Ascending aorta (tissue), 2 donors: ENCODE measurements around the gene LRRC47. TPM values are rescaled to one million over a fixed set of nuclear protein-coding genes. Genes with fewer than 3 reads are reported as not detected.

Source experiments
- DNase-seq, 2 donors: peaks; one replicate each; pipeline ENCODE4 v3.0.0-alpha.2; 2019; ENCODE audit warnings: low spot score in 2 of 2
- H3K27ac ChIP-seq, 2 donors: fragments of 200-600 bp; sonication (generic); one replicate each; pipeline ENCODE4 v1.5.1; 2016 to 2017; ENCODE audit warnings: mild to moderate bottlenecking in 1 of 2
- H3K27me3 ChIP-seq: fragments of 200-600 bp; sonication (generic); one replicate; pipeline ENCODE4 v1.5.1; 2017
- H3K36me3 ChIP-seq, 2 donors: fragments of 200-600 bp; sonication (generic); one replicate each; pipeline ENCODE4 v1.5.1; 2016
- H3K4me1 ChIP-seq, 2 donors: fragments of 200-600 bp; sonication (generic); one replicate each; pipeline ENCODE4 v1.5.1; 2016 to 2017; ENCODE audit warnings: mild to moderate bottlenecking in 1 of 2
- H3K4me3 ChIP-seq, 2 donors: fragments of 200-600 bp; sonication (generic); one replicate each; pipeline ENCODE4 v1.5.1; 2016 to 2017; ENCODE audit warnings: mild to moderate bottlenecking in 1 of 2
- H3K9me3 ChIP-seq, 2 donors: fragments of 200-600 bp; sonication (generic); one replicate each; pipeline ENCODE4 v1.5.1; 2016
- CTCF ChIP-seq, 3 experiments: fragments of 200-600 bp in 2 of 3; fragments of 450-650 bp in 1 of 3; sonication (generic) in 2 of 3; IDR thresholded peaks; one replicate each; pipeline ENCODE4 v1.5.1; 2016 to 2019; ENCODE audit warnings: antibody characterized with exemption in 3 of 3, mild to moderate bottlenecking in 1 of 3, moderate library complexity in 1 of 3
- intact Hi-C: fragments of 100-400 bp; cut with DNase I; formaldehyde crosslinking; loops from one replicate; pipeline ENCODE4 v1.15.1; 2023
- total RNA-seq: library from RNA; depleted of rRNA; stranded (reverse); fragments of >200 nt; gene quantifications from one replicate; pipeline ENCODE4 v1.1.0, GENCODE V29; 2016

LRRC47 gene
- total RNA-seq, 1 donor from 2014 or later = 41.5 TPM

- H3K4me1 ChIP-seq = no peaks in the 10 kb centered on the region
- H3K9me3 ChIP-seq = peaks cover 0 to 9% of the 10 kb centered on the region in 2 donors
- peaks cover 51 to 81% of the 10 kb centered on the region in 2 donors for H3K36me3 ChIP-seq
- TF ChIP-seq CTCF (IDR thresholded peaks at IDR 0.05) = no peak
- no peaks in the 10 kb centered on the region for H3K27me3 ChIP-seq
- intact Hi-C loops = no loop called here
- H3K4me3 ChIP-seq = no peak overlapping the region
- no peak overlapping the region for H3K27ac ChIP-seq
- DNase-seq = no peak
Measured at GRCh38 chr1:3837200-3837599, 40.9 kb upstream of the LRRC47 start.

GRCh38 chr1:3836421-3836820 is 40.1 kb upstream of the LRRC47 start:
- intact Hi-C loops = no loop called here
- no peak for TF ChIP-seq CTCF (IDR thresholded peaks at IDR 0.05)
- DNase-seq = no peak
- peaks cover 0 to 9% of the 10 kb centered on the region in 2 donors for H3K9me3 ChIP-seq
- peaks cover 49 to 83% of the 10 kb centered on the region in 2 donors for H3K36me3 ChIP-seq
- H3K27ac ChIP-seq = no peak overlapping the region
- no peak overlapping the region for H3K4me3 ChIP-seq
- no peaks in the 10 kb centered on the region for H3K4me1 ChIP-seq
- no peaks in the 10 kb centered on the region for H3K27me3 ChIP-seq

GRCh38 chr1:3834701-3835100 is 38.4 kb upstream of the LRRC47 start:
- no peak for TF ChIP-seq CTCF (IDR thresholded peaks at IDR 0.05)
- intact Hi-C loops = no loop called here
- no peak overlapping the region for H3K27ac ChIP-seq
- DNase-seq = no peak
- no peaks in the 10 kb centered on the region for H3K27me3 ChIP-seq
- peaks cover 50 to 79% of the 10 kb centered on the region in 2 donors for H3K36me3 ChIP-seq
- H3K4me1 ChIP-seq = no peaks in the 10 kb centered on the region
- H3K9me3 ChIP-seq = peaks cover 0 to 9% of the 10 kb centered on the region in 2 donors
- H3K4me3 ChIP-seq = no peak overlapping the region

GRCh38 chr1:3831689-3832088 is 35.4 kb upstream of the LRRC47 start:
- Histone ChIP-seq H3K27me3 (no peaks in the 10 kb centered on the region), H3K9me3 (no peaks in the 10 kb centered on the region), H3K4me3 (no peak overlapping the region), H3K27ac (no peak overlapping the region), H3K4me1 (no peaks in the 10 kb centered on the region), H3K36me3 (peaks cover 52 to 78% of the 10 kb centered on the region in 2 donors)
- DNase-seq = no peak
- intact Hi-C loops = no loop called here
- TF ChIP-seq CTCF (IDR thresholded peaks at IDR 0.05) = no peak

GRCh38 chr1:3828391-3828790 is 32.1 kb upstream of the LRRC47 start:
- H3K27me3 ChIP-seq = no peaks in the 10 kb centered on the region
- TF ChIP-seq CTCF (IDR thresholded peaks at IDR 0.05) = no peak
- intact Hi-C loops = no loop called here
- no peaks in the 10 kb centered on the region for H3K9me3 ChIP-seq
- no peak for DNase-seq
- H3K36me3 ChIP-seq = peaks cover 60 to 88% of the 10 kb centered on the region in 2 donors
- H3K27ac ChIP-seq = no peak overlapping the region
- no peaks in the 10 kb centered on the region for H3K4me1 ChIP-seq
- no peak overlapping the region for H3K4me3 ChIP-seq

- no peak overlapping the region for H3K4me3 ChIP-seq
- DNase-seq = no peak
- H3K27me3 ChIP-seq = no peaks in the 10 kb centered on the region
- no peak overlapping the region for H3K27ac ChIP-seq
- no peaks in the 10 kb centered on the region for H3K4me1 ChIP-seq
- no peaks in the 10 kb centered on the region for H3K9me3 ChIP-seq
- intact Hi-C loops = no loop called here
- no peak for TF ChIP-seq CTCF (IDR thresholded peaks at IDR 0.05)
- H3K36me3 ChIP-seq = peaks cover 65 to 90% of the 10 kb centered on the region in 2 donors
Measured at GRCh38 chr1:3827813-3828307, 31.6 kb upstream of the LRRC47 start.
